Frontal cortex (tissue), 1 donor: Measurements from ENCODE around the gene RBMS2. TPM values are rescaled to one million over a fixed set of nuclear protein-coding genes. Genes with fewer than 3 reads are reported as not detected.

Experiments used
- small RNA-seq: library from RNA; depleted of rRNA; stranded (forward); fragments of <200 nt; gene quantifications from one replicate; pipeline ENCODE3, GENCODE V24; 2014
- total RNA-seq: library from RNA; depleted of rRNA; stranded (reverse); fragments of >200 nt; gene quantifications from one replicate; pipeline ENCODE4 v1.2.3, GENCODE V29; 2014

The RBMS2 gene
- total RNA-seq, 1 donor from 2014 or later, result 2.4 TPM

Small RNA genes within 50 kb of the gene (small RNA-seq; reads per million reads assigned to genes)
- not detected for gene RNU6-343P
- 11,608 reads per million, percentile 100 among the genes with 10 or more reads in this experiment for gene SNORD59A

Other genes with a start within 250 kb of the RBMS2 start
- gene CS, start 221.5 kb upstream of the RBMS2 start, total RNA-seq, result 83.6 TPM
- gene CNPY2, start 205.8 kb upstream of the RBMS2 start, total RNA-seq, result 42.8 TPM
- gene PAN2, start 187.8 kb upstream of the RBMS2 start, total RNA-seq, result 24.5 TPM
- gene IL23A, start 182.9 kb upstream of the RBMS2 start, total RNA-seq, result not detected
- gene STAT2, start 161.7 kb upstream of the RBMS2 start, total RNA-seq, result 75.0 TPM
- gene APOF, start 159.0 kb upstream of the RBMS2 start, total RNA-seq, result not detected
- 2.9 TPM for gene TIMELESS, start 72.4 kb upstream of the RBMS2 start, total RNA-seq
- gene MIP, start 67.2 kb upstream of the RBMS2 start, total RNA-seq, result 0.41 TPM
- 1.2 TPM for gene SPRYD4, start 53.2 kb upstream of the RBMS2 start, total RNA-seq
- gene GLS2, start 33.7 kb upstream of the RBMS2 start, total RNA-seq, result 4.1 TPM
- gene BAZ2A, start 108.5 kb downstream of the RBMS2 start, total RNA-seq, result 13.5 TPM
- 464 TPM for gene ATP5F1B, start 124.2 kb downstream of the RBMS2 start, total RNA-seq
- 78.7 TPM for gene PTGES3, start 166.5 kb downstream of the RBMS2 start, total RNA-seq
- gene NACA, start 203.5 kb downstream of the RBMS2 start, total RNA-seq, result 969 TPM
- 31.0 TPM for gene PRIM1, start 230.5 kb downstream of the RBMS2 start, total RNA-seq
- 2.4 TPM for gene HSD17B6, start 241.5 kb downstream of the RBMS2 start, total RNA-seq